ENCODE data around the gene PCGF2. TPM values are rescaled to one million over a fixed set of nuclear protein-coding genes. Genes with fewer than 3 reads are reported as not detected.

Gene PCGF2
- total RNA-seq, 1 donor from 2014 or later = 112 TPM

- Mint-ChIP-seq H3K27me3 (no peaks in the 10 kb centered on the region), H3K27ac (peak overlapping the region; percentile 62), H3K4me1 (ENCODE audit: low read depth) (peaks cover 42% of the 10 kb centered on the region), H3K36me3 (ENCODE audit: insufficient read depth) (peaks cover 5% of the 10 kb centered on the region), H3K9me3 (ENCODE audit: low read depth) (no peaks in the 10 kb centered on the region), H3K4me3 (ENCODE audit: low read depth) (no peak overlapping the region)
- DNase-seq (ENCODE audit: low spot score, unreplicated experiment) = no peak
- no peak for TF ChIP-seq CTCF (IDR thresholded peaks at IDR 0.05; ENCODE audit: unreplicated experiment)
Measured at GRCh38 chr17:38742411-38743308, 5.5 kb downstream of the PCGF2 start.

DNA sequence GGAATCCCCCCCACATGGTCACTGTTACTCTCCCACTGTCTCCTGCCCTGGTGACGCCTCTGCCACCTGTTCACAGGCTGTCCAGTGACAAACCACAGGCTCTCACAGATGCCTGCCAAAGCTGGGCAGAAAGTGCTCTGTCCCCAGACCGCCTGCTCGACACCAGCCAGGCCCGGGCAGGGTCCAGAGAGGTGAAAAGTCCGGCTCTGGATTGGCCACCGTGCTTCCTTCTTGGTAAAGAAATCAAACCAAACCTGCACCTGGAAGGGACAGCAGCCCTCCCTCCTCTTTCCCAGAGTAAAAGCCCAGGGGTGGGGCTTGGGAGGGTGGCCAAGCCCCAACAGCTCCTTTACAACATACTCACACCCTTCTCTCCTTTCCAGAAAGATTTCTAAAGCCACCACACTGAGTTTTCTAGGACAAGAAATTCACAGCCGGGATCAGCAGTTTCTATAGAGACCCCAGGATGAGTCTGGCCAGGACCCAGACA, 6.2 kb downstream of the PCGF2 start:
- Mint-ChIP-seq H3K36me3 (ENCODE audit: insufficient read depth) (peaks cover 5% of the 10 kb centered on the region), H3K27ac (peak overlapping the region; percentile 62), H3K27me3 (no peaks in the 10 kb centered on the region), H3K9me3 (ENCODE audit: low read depth) (no peaks in the 10 kb centered on the region), H3K4me1 (ENCODE audit: low read depth) (peaks cover 42% of the 10 kb centered on the region), H3K4me3 (ENCODE audit: low read depth) (no peak overlapping the region)
- no peak for DNase-seq (ENCODE audit: low spot score, unreplicated experiment)
- TF ChIP-seq CTCF (IDR thresholded peaks at IDR 0.05; ENCODE audit: unreplicated experiment) = no peak

- H3K4me1 Mint-ChIP-seq (ENCODE audit: low read depth) = peaks cover 38% of the 10 kb centered on the region
- peak overlapping the region; percentile 90 for H3K27ac Mint-ChIP-seq
- no peak for TF ChIP-seq CTCF (IDR thresholded peaks at IDR 0.05; ENCODE audit: unreplicated experiment)
- no peak for DNase-seq (ENCODE audit: low spot score, unreplicated experiment)
- H3K4me3 Mint-ChIP-seq (ENCODE audit: low read depth) = no peak overlapping the region
- H3K27me3 Mint-ChIP-seq = no peaks in the 10 kb centered on the region
- H3K9me3 Mint-ChIP-seq (ENCODE audit: low read depth) = no peaks in the 10 kb centered on the region
- peaks cover 5% of the 10 kb centered on the region for H3K36me3 Mint-ChIP-seq (ENCODE audit: insufficient read depth)
Measured at GRCh38 chr17:38741461-38741860, 6.7 kb downstream of the PCGF2 start.

DNA sequence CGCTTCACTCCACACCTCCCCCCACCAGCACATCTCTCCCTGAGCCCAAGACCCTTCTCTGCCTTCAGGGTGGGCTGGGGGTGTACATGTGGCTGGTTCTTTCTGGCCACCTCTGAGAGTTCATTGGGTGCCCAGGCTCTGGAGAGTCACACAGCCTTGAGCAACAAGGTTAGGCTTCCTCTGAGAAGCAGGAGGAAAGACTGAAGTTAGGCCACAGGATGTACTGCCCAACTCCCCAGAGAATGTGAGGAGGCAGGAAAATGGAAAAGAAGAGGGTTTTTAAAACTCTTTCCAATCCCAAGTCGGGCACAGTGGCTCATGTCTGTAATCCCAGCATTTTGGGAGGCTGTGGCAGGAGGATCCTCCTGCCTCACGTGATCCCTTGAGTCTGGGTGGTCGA, 7.3 kb downstream of the PCGF2 start:
- Mint-ChIP-seq H3K4me3 (ENCODE audit: low read depth) (no peak overlapping the region), H3K36me3 (ENCODE audit: insufficient read depth) (peaks cover 5% of the 10 kb centered on the region), H3K9me3 (ENCODE audit: low read depth) (no peaks in the 10 kb centered on the region), H3K27ac (no peak overlapping the region), H3K27me3 (no peaks in the 10 kb centered on the region), H3K4me1 (ENCODE audit: low read depth) (peaks cover 31% of the 10 kb centered on the region)
- TF ChIP-seq CTCF (IDR thresholded peaks at IDR 0.05; ENCODE audit: unreplicated experiment) = no peak
- DNase-seq (ENCODE audit: low spot score, unreplicated experiment) = no peak

DNA sequence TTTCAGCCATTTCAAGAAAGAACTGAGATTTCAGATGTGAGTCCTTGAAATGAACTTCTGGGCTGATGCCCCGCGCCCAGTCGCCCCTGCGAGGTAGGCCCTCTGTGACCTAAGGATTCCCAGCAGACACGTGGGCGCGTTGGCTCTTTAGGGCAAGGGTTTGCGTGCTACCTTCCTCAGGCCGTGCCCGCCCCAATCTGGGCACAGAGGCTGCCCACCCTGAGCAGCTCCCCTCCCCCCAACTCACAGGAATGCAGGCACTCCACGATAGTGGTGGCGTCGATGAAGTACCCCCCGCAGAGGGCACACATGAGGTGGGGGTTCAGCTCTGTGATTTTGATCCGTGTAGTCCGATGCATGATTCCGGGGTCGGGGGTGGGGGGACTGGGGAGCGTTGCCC, 8.1 kb downstream of the PCGF2 start:
- Mint-ChIP-seq H3K4me1 (ENCODE audit: low read depth) (peaks cover 26% of the 10 kb centered on the region), H3K4me3 (ENCODE audit: low read depth) (no peak overlapping the region), H3K9me3 (ENCODE audit: low read depth) (no peaks in the 10 kb centered on the region), H3K36me3 (ENCODE audit: insufficient read depth) (peaks cover 8% of the 10 kb centered on the region), H3K27ac (no peak overlapping the region), H3K27me3 (no peaks in the 10 kb centered on the region)
- no peak for DNase-seq (ENCODE audit: low spot score, unreplicated experiment)
- no peak for TF ChIP-seq CTCF (IDR thresholded peaks at IDR 0.05; ENCODE audit: unreplicated experiment)

All from progenitor cell of endocrine pancreas (in vitro differentiated cells).